22Rv1 (cell line): ENCODE measurements around the gene ADSS2.

Source experiments
- CTCF ChIP-seq: fragments of 450-650 bp; IDR thresholded peaks from 2 replicates; pipeline ENCODE4 v1.5.1; 2017; ENCODE audit warnings: mild to moderate bottlenecking
- ZFX ChIP-seq: fragments of 450-650 bp; IDR thresholded peaks from 2 replicates; pipeline ENCODE4 v1.6.1; 2017; ENCODE audit warnings: antibody characterized with exemption, borderline replicate concordance

- TF ChIP-seq CTCF (no peak), ZFX (no peak)
Observed at GRCh38 chr1:244376126-244376525, 75.6 kb downstream of the ADSS2 start.
